Suprapubic skin (tissue), 4 donors: ENCODE results near the gene YEATS4.

ENCODE experiments used
- EP300 ChIP-seq: sonication (generic); formaldehyde crosslinking; IDR thresholded peaks from one replicate; pipeline ENCODE4 v1.6.1; 2017; ENCODE audit warnings: antibody characterized with exemption
- POLR2A ChIP-seq, 2 donors: fragments of 450-650 bp; IDR thresholded peaks; one replicate each; pipeline ENCODE4 v1.6.1; 2017; ENCODE audit warnings: antibody characterized with exemption in 2 of 2, mild to moderate bottlenecking in 2 of 2, moderate library complexity in 2 of 2
- POLR2AphosphoS5 ChIP-seq, 3 donors: sonication (generic); formaldehyde crosslinking; IDR thresholded peaks; one replicate each; pipeline ENCODE4 v1.6.1; 2017; ENCODE audit warnings: antibody characterized with exemption in 3 of 3
- TF ChIP-seq, protein P1 (sequence below), 2 donors: fragments of 200-600 bp in 1 of 2; fragments of 450-650 bp in 1 of 2; sonication (generic) in 1 of 2; IDR thresholded peaks; one replicate each; pipeline ENCODE4 v1.5.1; 2016 to 2019; ENCODE audit warnings: antibody characterized with exemption in 2 of 2, mild to moderate bottlenecking in 1 of 2, moderate library complexity in 1 of 2

DNA sequence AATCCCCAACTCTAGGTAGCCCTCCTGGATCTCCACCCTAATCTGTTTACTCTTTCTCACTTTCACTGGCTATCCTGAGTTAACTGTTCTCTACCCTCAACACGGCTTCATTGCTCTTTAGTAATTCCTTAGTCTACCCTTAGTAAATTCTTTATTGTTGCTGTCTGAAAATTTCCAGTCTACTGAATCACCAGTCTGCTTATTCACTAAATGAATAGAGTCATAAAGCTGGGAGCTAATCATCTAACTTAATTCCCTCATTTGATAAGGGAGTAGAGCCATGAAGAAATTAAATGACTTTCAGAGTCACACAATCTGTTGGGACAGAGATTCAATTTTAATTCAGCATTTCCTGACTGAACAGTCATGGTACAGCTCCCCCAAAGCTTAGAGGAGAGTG is 36.5 kb downstream of the YEATS4 start:
- TF ChIP-seq POLR2A (IDR thresholded peaks at IDR 0.05) (no peak), POLR2AphosphoS5 (IDR thresholded peaks at IDR 0.05) (no peak), EP300 (no peak)
- TF ChIP-seq, protein P1, sequence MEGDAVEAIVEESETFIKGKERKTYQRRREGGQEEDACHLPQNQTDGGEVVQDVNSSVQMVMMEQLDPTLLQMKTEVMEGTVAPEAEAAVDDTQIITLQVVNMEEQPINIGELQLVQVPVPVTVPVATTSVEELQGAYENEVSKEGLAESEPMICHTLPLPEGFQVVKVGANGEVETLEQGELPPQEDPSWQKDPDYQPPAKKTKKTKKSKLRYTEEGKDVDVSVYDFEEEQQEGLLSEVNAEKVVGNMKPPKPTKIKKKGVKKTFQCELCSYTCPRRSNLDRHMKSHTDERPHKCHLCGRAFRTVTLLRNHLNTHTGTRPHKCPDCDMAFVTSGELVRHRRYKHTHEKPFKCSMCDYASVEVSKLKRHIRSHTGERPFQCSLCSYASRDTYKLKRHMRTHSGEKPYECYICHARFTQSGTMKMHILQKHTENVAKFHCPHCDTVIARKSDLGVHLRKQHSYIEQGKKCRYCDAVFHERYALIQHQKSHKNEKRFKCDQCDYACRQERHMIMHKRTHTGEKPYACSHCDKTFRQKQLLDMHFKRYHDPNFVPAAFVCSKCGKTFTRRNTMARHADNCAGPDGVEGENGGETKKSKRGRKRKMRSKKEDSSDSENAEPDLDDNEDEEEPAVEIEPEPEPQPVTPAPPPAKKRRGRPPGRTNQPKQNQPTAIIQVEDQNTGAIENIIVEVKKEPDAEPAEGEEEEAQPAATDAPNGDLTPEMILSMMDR (IDR thresholded peaks at IDR 0.05): no peak
